Measurements from ENCODE around the gene BACH1.

- TF ChIP-seq CTCF (IDR thresholded peaks at IDR 0.05; ENCODE audit: low read length) (no peak), EZH2 (optimal IDR thresholded peaks at IDR 0.05; ENCODE audit: low read depth, low read length) (no peak)
These were observed 88.1 kb downstream of the BACH1 start for GRCh38 chr21:29386803-29387202.
